HUES6 (cell line): Measurements from ENCODE around the gene PAQR6.

ENCODE experiments used
- H3K27ac ChIP-seq: 2 replicates; pipeline ENCODE4 v1.7.0; 2013; ENCODE audit warnings: low read depth, mild to moderate bottlenecking, low read length, inconsistent platforms
- H3K27me3 ChIP-seq: 2 replicates; pipeline ENCODE4 v1.6.1; 2013; ENCODE audit warnings: low read length; ENCODE audit not compliant: control insufficient read depth, insufficient read depth
- H3K36me3 ChIP-seq: 2 replicates; pipeline ENCODE4 v1.6.1; 2013; ENCODE audit warnings: low read length; ENCODE audit not compliant: control insufficient read depth, insufficient read depth
- H3K4me1 ChIP-seq: 2 replicates; pipeline ENCODE4 v1.6.1; 2013; ENCODE audit warnings: low read length; ENCODE audit not compliant: control insufficient read depth, insufficient read depth
- H3K4me3 ChIP-seq: 2 replicates; pipeline ENCODE4 v1.5.1; 2013; ENCODE audit warnings: low read depth, low read length
- H3K9ac ChIP-seq: one replicate; pipeline ENCODE4 v1.6.1; 2013; ENCODE audit warnings: mild to moderate bottlenecking, low read length
- H3K9me3 ChIP-seq: 2 replicates; pipeline ENCODE4 v1.6.1; 2013; ENCODE audit warnings: low read depth, low read length; ENCODE audit not compliant: control insufficient read depth, insufficient read depth

PAQR6 gene

GRCh38 chr1:156245451-156246232 is 2.2 kb downstream of the PAQR6 start:
- Histone ChIP-seq H3K9ac (no peak overlapping the region), H3K4me3 (peak overlapping the region; percentile 30; the same call in 1 of the 2 replicates), H3K27ac (no peak overlapping the region), H3K36me3 (peaks cover 30% of the 10 kb centered on the region), H3K4me1 (peaks cover 21% of the 10 kb centered on the region), H3K9me3 (no peaks in the 10 kb centered on the region), H3K27me3 (no peaks in the 10 kb centered on the region)

GRCh38 chr1:156244712-156245111 is 3.1 kb downstream of the PAQR6 start:
- Histone ChIP-seq H3K9me3 (no peaks in the 10 kb centered on the region), H3K36me3 (peaks cover 25% of the 10 kb centered on the region), H3K4me1 (peaks cover 21% of the 10 kb centered on the region), H3K9ac (no peak overlapping the region), H3K4me3 (no peak overlapping the region), H3K27me3 (no peaks in the 10 kb centered on the region), H3K27ac (no peak overlapping the region)

GRCh38 chr1:156244126-156244525 is 3.7 kb downstream of the PAQR6 start:
- no peak overlapping the region for H3K27ac ChIP-seq

GRCh38 chr1:156242738-156243137 is 5.1 kb downstream of the PAQR6 start:
- no peak overlapping the region for H3K9ac ChIP-seq
- H3K36me3 ChIP-seq, result peaks cover 35% of the 10 kb centered on the region

More at GRCh38 chr1:156244126-156244525, 3.7 kb downstream of the PAQR6 start:
- H3K9ac ChIP-seq, result no peak overlapping the region
- H3K9me3 ChIP-seq, result no peaks in the 10 kb centered on the region
- no peaks in the 10 kb centered on the region for H3K27me3 ChIP-seq
- H3K4me1 ChIP-seq, result peaks cover 21% of the 10 kb centered on the region
- no peak overlapping the region for H3K4me3 ChIP-seq
- peaks cover 25% of the 10 kb centered on the region for H3K36me3 ChIP-seq

GRCh38 chr1:156241926-156242325 is 5.9 kb downstream of the PAQR6 start, which contains the start of gene BGLAP:
Gene BGLAP, plus strand, starts transcription at chr1:156242184. Its CDS starts 48 bp downstream, at chr1:156242232.
- H3K4me1 ChIP-seq, result peaks cover 9% of the 10 kb centered on the region
- no peak within 1 kb of the TSS for H3K27ac ChIP-seq
- H3K27me3 ChIP-seq, result no peaks in the 10 kb centered on the region
- no peak within 1 kb of the TSS for H3K4me3 ChIP-seq
- peaks cover 39% of the 10 kb centered on the region for H3K36me3 ChIP-seq
- H3K9me3 ChIP-seq, result no peaks in the 10 kb centered on the region
- no peak within 1 kb of the TSS for H3K9ac ChIP-seq

More at GRCh38 chr1:156242738-156243137, 5.1 kb downstream of the PAQR6 start:
- Histone ChIP-seq H3K27me3 (no peaks in the 10 kb centered on the region), H3K4me3 (no peak overlapping the region), H3K9me3 (no peaks in the 10 kb centered on the region), H3K27ac (no peak overlapping the region), H3K4me1 (peaks cover 17% of the 10 kb centered on the region)

- Histone ChIP-seq H3K4me3 (no peak overlapping the region), H3K9ac (no peak overlapping the region), H3K9me3 (no peaks in the 10 kb centered on the region), H3K27ac (no peak overlapping the region), H3K4me1 (peaks cover 3% of the 10 kb centered on the region; the same call in 1 of the 2 replicates), H3K36me3 (peaks cover 44% of the 10 kb centered on the region), H3K27me3 (no peaks in the 10 kb centered on the region)
Measured at GRCh38 chr1:156241311-156241811, 6.5 kb downstream of the PAQR6 start.

GRCh38 chr1:156238248-156238647 is 9.6 kb downstream of the PAQR6 start:
- Histone ChIP-seq H3K4me1 (0 out of 2 replicates have a peak, but pooled peaks cover 3% of the 10 kb centered on the region), H3K4me3 (no peak overlapping the region), H3K27me3 (no peaks in the 10 kb centered on the region), H3K36me3 (peaks cover 61% of the 10 kb centered on the region), H3K9me3 (no peaks in the 10 kb centered on the region), H3K9ac (no peak overlapping the region), H3K27ac (no peak overlapping the region)

GRCh38 chr1:156236164-156236563 is 11.7 kb downstream of the PAQR6 start:
- H3K4me3 ChIP-seq, result no peak overlapping the region
- no peak overlapping the region for H3K27ac ChIP-seq
- H3K36me3 ChIP-seq, result peaks cover 58% of the 10 kb centered on the region
- H3K4me1 ChIP-seq, result peaks cover 7% of the 10 kb centered on the region; the same call in 1 of the 2 replicates
- no peak overlapping the region for H3K9ac ChIP-seq
- H3K9me3 ChIP-seq, result no peaks in the 10 kb centered on the region
- H3K27me3 ChIP-seq, result no peaks in the 10 kb centered on the region

- H3K9ac ChIP-seq, result no peak overlapping the region
- H3K9me3 ChIP-seq, result no peaks in the 10 kb centered on the region
- H3K36me3 ChIP-seq, result peaks cover 48% of the 10 kb centered on the region
- H3K27ac ChIP-seq, result no peak overlapping the region
- peaks cover 6% of the 10 kb centered on the region; the same call in 1 of the 2 replicates for H3K4me1 ChIP-seq
- H3K4me3 ChIP-seq, result no peak overlapping the region
- no peaks in the 10 kb centered on the region for H3K27me3 ChIP-seq
Measured at GRCh38 chr1:156233426-156234127, 14.3 kb downstream of the PAQR6 start.

GRCh38 chr1:156232201-156232894 is 15.5 kb downstream of the PAQR6 start:
- H3K27ac ChIP-seq, result no peak overlapping the region
- peaks cover 44% of the 10 kb centered on the region for H3K36me3 ChIP-seq

More at GRCh38 chr1:156232201-156232894, 15.5 kb downstream of the PAQR6 start:
- Histone ChIP-seq H3K4me1 (peaks cover 6% of the 10 kb centered on the region; the same call in 1 of the 2 replicates), H3K4me3 (no peak overlapping the region), H3K9me3 (no peaks in the 10 kb centered on the region), H3K9ac (no peak overlapping the region), H3K27me3 (no peaks in the 10 kb centered on the region)
